Measurements from ENCODE around the gene SH3RF3.

The SH3RF3 gene

DNA sequence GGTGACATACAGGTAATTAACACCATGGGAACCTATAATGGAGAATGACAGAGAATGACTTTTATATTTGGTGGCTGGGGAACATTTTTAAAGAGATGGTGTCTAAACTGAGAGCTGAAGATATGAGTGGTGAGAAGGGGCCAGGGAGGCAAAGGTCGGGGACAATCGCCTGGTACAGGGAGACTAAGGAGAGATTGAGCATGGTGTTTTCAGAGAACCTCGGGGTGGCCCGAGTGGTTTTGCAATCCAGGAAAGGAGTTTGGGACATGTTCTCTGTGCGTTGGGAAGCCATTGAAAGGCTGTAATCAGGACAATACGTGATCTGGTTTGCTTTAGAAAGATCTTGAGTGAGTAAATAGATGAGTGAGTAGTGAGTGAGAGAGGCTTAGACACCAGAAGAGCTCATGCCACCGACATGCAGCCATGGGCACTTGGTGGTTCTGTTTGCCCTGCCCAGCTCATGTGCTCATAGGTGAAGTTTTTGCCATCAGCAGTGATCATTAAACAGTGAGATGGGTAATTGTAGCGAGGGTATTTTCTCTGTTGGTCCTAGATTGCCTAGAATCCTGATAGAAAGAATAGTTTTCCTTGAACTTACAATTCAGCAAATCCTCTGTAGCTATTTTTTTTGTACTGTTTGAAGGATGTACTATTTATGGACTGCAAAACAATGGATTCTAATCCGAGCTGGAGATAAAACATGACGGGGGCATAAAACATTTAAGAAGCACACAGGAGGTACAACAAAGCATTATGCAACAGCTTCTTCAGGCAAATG, 114.7 kb downstream of the SH3RF3 start:
- no peak for DNase-seq (ENCODE audit: low spot score)

DNA sequence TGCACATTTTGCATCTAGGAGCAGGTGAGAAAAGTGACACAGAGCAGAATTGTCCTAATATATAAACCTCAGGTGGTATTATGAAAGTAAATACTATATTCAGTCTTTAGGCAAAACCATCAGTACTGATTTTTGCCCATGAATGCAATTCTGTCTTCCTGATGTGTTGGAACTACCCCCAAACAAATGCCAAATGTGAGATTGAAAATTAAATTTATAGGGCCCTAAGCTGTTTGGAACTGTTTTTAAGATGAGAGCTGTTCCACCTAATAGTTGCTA, 115.2 kb downstream of the SH3RF3 start:
- DNase-seq (ENCODE audit: low spot score) = no peak

DNA sequence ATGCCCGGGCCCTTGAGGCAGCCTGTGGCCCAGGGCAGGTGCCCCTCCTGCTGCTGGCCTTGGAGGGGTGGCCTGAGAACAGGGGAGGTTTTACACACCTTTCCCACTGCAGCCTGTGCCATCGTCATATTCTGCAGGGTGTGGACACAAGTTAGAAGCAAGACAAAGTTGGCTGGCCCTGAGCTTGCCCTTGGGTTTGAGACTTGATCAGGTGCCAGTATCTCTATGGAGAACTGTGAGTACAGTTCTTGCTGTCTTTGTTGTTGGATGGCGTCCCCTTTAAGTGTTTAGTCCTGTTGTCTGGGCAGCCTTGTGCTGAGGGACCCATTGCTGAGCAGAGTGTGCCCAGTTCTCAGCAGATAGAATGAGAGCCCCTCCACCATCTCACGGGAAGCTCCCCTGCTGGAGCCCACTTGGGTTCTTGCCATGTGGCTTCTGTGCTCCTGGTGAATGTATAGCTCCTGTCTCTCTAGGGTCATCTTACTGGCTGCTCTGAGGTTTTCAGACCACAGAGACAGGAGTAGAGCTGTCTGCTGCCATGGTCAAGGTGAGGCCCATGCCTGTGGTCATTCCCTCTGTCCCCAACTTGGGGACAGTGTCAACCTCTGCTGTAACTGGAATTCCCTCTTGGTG, 115.9 kb downstream of the SH3RF3 start:
- DNase-seq (ENCODE audit: low spot score) = no peak

DNA sequence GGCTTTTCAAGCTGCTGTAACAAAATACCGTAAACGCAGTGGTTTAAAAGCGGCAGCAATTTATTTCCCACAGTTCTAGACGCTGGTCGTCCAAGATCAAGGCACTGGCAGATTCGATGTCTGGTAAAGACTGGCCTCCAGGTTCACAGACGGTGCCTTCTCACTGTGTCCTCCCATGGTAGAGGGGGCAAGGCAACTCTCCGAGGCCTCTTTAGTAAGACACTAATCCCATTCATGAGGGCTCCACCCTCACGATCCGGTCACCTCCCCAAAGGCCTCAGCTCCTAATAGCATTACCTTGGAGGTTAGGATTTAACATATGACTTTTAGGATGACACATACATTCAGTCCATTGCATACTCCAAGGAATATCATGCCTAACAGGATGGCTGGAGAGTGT, 117.2 kb downstream of the SH3RF3 start:
- no peak for DNase-seq (ENCODE audit: low spot score)

DNA sequence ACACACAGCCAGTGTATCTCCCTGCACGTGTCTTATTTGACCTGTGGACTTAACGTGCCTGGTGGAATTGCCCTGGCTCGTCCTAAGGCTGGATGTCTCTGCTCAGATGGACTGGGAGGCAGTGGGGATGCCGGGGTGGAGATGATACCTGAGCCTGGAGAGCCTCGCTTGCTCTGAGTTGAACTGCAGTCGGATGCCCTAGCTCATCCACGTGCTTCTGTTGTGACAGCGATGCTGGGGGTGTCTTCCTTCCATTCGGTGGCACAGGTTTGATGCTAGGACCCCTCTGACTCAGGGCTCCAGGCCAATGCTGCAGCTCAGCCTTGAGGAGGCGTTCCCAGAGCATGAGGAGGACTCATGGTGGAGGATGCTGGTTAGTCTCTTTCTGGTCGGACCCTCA, 117.6 kb downstream of the SH3RF3 start:
- DNase-seq (ENCODE audit: low spot score) = no peak

DNA sequence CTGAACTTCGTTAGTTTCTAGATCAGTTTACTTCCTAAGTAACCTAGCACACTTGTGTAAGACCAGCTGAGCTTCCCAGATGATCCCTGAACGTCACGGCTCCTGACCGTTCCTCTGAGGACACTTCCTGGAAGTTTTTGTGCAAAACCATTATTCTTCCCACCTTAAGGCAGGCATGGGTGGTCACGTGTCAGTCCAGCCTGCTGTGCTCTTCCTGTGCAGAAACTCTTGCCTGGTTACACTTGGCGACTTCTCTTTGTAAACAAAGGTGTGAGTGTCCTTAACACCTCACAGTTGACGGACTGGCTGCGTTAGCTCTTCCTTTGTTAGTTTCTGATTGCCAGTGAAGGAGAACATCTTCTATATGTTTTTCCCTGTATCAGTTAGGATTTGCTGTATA, 118.3 kb downstream of the SH3RF3 start:
- DNase-seq (ENCODE audit: low spot score) = no peak

DNA sequence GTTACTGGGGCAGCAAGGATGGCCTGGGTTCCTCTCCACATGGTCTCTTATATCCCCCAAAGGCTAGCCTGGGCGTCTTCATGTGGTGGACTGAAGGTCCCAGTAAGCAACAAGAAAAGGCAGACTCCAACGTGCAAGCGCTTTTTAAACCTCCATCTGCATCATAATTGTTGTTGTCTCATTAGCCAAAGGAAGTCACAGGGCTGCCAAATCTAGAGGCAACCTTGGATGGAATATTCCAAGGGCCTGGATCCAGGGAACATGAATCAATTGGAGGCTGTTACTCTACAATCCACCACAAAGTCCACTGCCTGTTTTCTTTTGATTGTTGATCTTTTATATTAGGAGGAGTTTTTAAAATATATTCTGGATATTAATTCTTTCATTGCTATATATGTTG, 118.8 kb downstream of the SH3RF3 start:
- no peak for DNase-seq (ENCODE audit: low spot score)

DNA sequence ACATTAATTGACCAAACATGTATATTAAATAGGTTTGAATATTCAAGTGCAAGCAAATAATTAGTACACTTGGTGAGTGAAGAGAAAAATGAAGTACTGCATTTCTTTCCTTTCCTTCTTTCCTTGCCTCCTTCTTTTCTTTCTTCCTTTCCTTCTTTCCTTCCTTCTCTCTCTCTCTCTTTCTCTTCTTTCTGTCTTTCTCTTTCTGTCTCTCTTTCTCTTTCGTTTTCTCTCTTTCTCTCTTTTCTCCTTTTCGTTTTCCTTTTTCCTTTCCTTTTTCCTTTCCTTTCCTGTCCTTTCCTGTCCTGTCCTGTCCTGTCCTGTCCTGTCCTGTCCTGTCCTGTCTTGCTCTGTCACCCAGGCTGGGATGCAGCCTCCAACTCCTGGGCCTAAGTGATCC, 119.6 kb downstream of the SH3RF3 start:
- no peak for DNase-seq (ENCODE audit: low spot score)

DNA sequence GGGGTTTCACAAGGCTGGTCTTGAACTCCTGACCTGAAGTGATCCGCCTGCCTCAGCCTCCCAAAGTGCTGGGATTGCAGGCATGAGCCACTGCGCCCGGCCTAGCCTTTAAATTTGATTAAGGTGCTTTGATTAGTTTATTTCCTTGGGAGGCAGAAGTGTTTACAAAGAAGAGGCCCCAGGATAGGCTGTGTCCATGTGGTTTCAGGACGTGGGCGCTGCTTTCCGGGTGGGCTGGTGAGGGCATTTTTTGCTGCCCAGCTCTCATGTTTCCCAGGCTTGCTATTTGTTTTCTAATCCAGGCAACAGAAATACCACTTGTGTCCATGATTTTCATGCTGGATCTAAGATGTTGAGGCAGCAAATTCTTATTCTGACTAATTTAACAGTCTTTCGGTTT, 124.2 kb downstream of the SH3RF3 start:
- DNase-seq (ENCODE audit: low spot score) = no peak

DNA sequence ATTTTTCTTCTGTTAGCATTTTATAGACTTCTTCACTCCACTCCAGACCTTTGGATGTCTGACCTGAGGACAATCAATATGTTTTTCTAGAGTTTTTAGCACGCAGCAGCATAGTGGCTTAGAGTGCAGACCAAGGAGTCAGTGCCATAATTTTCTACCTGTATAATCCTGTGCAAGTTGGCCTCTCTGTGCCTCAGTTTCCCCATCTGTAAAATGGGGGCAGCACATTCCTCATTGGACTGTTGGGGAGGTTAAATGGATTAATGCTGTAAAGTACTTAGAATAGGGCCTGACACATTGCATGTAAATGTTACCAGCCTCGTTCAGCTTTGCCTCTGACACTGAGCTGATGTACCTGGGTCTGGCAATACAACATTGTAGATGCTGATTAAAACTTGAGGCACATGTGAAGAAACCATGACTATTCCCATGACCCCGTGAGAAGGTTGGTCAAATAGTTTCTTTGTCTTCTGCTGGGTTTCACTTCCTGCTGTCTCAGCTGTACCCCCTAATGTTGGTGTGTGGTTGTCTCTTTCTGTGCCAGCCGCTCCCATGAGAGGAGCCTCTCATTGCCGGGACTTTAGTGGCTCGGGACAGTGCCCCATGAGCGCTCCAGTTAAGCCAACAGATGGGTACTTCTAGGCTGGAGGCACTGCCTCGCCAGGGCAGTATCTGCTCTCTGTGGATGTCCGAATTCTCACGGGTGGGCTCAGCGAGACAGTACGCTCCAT, 125.3 kb downstream of the SH3RF3 start:
- DNase-seq (ENCODE audit: low spot score) = no peak

DNA sequence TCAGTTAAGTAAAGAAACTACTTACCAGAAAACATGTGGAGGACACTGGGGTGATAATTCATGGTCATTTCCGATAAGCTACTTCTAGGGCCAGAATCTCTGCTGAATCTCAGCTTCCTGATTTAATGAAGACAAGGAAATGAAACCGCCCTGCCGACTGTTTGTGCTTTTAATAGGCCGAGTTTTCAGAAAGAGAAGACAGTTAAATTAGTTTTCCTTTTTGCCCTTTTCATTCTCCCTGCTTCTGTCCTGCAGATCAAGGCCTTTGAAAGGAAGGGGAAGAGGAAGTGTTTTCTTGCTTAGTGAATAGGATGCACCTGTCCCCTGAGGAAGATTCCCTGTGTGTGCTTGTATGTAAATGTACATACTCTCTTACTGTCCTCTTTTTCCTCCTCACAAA, 126.6 kb downstream of the SH3RF3 start:
- no peak for DNase-seq (ENCODE audit: low spot score)

DNA sequence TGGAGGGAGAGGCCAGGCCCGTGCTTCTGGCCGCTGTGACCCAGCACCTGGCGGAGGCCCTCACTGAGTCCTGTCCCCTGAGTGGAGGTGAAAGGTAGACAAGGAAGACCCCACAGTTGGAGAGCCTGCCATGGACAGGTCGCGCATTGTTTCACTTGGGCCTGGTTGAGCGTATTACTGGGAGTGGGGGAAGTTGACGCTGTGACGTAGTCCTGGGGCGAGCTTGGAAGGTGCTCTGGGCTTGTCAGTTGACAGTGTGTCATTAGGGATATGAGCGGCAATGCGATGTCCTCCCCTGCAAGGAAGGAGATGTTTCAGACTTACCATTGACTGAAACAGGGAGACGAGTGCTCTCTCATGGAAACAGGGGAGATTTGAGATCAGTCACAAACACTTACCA, 127.1 kb downstream of the SH3RF3 start:
- DNase-seq (ENCODE audit: low spot score) = no peak

DNA sequence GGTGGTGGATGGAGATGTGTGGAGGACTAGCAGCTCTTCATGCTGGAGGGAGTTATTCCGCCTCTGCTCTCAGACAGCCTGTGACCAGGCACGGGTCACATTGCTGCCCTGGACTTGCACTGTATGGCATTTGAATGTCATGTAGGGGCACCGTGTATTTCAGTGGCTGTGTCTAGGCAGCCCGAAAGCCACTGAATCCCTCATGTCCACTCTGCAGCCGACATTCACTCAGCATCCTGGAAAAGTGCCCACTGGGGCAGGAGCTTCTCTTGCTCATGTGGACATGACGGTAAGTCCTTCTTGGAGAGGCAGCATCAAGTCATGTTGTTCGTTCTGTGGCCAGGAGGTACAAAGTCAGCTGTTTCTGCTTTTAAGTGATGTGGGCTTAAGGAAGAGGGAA, 127.9 kb downstream of the SH3RF3 start:
- DNase-seq (ENCODE audit: low spot score) = no peak

DNA sequence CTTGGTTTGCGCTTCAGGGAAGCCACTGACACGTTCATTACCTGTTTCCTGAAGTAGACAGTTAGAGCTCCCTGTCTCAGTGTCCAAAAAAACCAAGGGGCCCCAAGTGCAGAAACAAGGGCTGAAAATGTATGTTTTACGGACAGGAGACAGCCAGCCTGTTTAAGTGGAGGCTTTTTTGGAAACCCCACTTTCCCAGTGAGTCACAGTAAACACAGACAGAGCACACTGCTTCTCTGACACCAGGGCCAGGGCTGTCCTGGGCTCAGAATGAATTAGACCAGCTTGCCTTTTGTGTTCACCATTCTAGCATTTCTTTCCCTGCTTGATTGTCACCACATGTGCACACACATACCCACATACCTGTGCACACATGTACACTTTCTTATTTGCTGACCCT, 128.6 kb downstream of the SH3RF3 start:
- no peak for DNase-seq (ENCODE audit: low spot score)

DNA sequence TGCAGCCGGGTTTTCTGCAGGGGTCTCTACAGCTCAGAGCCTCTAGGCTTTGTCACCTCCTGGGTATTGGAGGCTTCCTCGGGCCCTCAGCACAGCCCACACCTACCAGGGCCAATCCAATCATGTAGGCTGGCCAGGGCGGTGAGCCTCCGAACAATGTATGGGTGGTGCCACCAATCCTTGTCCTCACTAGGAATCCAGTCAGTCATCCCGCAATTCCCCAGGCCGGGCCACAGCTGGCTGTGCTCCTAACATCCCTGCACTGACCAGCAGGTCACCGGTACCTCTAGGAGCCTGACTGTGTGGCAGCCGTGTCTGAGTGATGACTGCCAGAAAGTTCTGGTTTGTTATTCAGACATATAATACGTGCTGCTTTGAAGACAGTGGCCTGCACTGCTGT, 129.4 kb downstream of the SH3RF3 start:
- DNase-seq (ENCODE audit: low spot score) = no peak

DNA sequence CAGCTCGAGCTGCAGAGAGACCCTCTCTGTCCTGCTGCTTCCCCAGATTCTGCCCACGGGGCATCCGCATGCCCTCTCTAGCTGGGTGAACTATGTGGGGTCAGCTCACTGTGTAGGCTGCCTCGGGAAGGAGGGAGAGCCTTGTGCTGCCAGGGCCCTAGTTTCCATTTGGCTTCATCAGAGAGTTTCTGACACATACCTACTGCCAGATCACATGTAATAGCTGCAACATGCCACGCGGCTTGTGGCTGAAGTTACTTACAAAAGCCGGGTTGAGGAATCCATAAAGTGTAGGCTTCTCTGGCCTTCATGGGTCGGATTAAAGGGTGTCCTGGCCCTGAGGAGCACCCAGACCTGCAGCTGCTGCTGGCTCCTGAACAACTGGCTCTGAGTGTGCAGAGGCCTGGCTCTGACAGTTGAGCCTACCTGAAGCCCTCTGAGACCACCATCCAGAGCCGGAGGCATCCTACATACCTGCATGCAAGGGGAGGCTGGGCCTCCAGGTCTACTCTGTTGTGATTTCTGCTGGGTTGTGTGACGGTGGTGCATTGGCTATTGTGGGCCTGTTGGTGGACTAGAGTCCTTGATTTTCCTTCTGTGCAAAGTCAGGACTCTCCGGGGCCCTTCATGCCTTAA, 130.0 kb downstream of the SH3RF3 start:
- no peak for DNase-seq (ENCODE audit: low spot score)

DNA sequence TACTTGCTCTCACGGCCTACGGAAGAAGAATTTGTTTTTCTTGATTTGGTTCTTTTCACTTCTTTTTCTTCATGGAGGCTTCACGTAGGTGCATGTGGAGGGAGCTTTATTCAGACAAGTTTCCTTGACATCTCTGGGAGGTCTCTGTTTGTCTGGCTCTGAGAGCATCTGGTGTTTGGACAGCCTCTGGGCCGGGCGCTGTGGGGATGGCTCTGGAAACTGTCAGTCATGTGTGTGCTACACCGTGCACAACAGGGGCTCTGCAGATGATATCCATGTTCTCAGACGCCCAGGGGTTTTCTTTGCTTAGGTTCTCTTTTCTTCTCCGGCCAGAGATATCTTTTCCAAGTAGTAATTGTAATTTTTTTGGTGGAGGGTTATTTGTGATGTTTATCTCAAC, 130.7 kb downstream of the SH3RF3 start:
- DNase-seq (ENCODE audit: low spot score) = no peak

DNA sequence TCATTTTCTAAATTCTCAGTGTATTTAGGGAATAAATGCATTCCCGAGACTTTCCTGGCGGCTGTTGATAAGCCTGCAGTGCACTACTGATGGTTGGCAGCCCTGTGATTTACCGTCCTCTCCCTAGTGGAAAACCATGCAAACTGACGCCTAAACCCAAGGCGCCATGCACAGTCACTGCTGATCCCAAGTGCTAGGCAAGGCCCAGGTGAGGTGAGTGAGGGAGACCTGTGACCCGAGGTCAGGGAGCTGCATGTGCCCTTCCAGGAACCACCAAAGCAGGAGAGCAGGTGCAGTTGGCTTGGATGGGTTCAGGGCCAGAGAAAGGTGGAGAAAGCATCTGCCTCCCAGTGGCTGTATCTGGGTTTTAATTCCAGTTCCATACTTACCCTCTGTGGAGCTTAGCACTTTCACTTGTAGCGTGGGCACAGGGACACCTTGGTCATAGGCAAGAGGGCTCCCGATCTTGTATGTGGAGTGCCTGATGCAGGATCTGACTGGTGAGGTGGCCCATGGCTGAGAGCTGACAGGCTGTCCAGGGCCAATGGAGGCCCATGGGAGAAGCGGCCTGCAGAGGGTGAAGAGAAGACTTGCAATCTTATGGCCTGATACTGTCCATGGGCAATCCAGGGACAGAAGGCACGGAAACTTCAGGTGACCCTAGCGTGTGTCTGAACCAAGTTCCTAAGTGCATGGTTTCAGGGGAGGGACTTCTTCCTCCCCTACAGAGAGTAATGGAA, 131.3 kb downstream of the SH3RF3 start:
- no peak for DNase-seq (ENCODE audit: low spot score)

DNA sequence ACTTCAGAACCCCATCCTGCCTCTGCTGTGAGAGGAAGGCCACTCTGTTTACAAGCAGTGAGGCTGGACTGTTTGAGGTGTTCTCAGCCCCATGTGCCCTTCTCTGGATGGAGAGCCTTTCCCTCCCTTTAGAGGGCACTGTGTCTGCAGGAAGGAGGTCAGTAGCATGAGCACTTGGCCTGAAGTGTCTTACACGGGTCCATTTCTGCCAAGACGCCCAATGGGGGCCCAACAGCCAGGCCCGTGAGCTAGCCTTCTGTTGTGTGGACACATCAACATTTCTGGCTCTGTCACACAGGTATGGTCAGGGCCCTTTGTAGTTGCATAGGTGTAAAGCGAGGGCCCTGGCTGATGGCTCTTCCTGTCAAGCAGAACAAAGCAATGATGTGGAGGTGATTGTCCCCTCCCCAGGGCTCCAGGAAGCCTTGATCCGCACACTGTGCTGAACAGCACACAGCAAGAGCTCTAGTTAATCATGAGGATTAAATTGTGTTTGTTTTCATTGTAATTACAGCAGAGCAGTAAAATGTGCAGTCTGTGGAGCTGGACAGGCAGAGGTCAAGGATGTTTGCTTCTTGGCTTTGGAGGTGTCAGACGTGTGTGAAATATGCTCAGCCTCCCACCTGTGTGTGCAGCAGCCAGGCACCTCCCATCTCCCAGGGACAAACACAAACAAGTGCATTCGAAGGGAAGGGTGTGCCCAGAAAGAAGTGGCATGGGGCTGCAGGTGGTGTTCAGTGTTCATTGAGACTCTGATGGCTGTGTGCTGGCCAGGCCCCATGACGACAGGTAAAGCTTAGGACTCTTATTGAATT, 132.1 kb downstream of the SH3RF3 start:
- DNase-seq (ENCODE audit: low spot score) = no peak

DNA sequence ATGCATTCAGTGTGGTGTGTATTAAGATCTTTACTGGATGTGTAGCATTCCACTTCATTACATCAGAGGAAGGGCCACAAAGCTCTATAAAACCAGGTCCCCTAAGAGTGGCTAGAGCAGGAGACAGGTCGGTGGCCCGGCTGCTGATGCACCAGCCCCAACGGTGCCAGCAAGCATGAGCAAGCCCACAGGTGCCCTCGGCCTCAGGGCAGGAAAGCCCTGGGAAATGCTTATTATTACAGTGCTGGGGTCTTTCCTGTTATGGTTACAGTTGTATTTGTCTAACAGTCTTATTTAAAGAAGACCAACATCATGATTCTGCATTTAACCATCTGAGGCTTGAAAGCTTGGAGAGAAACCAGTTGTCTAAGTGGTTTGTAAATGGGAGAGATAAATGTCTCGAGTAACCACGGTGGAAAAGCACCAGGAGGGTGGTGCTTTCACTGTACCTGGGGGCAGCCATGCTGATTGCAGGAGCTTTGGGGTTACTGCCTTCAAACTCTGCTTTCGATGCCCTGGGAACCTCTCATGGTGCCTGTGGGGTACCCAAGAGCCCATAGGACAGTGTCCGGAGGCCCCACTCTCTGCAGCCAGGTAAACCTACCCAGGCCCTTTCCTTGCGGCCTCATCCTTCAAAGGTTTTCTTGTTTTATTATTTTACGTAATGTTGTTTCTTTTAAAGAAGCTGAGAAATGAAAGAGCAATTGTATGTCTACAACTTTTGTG, 133.1 kb downstream of the SH3RF3 start:
- no peak for DNase-seq (ENCODE audit: low spot score)
